Activated T-cell treated with anti-CD3 and anti-CD28 coated beads, Interleukin-2, amount 50 U/mL, for 72 hours (primary cell): Measurements from ENCODE around the gene SRP9. TPM values are rescaled to one million over a fixed set of nuclear protein-coding genes. Genes with fewer than 3 reads are reported as not detected.
"Not testable (repeated sequence)": the region's sequence is repeated elsewhere in the genome, so short reads cannot be mapped to it uniquely, and the experiment has no call there.

Experiments used
- ATAC-seq, 2 donors: fragments of 150-1000 bp; cut with Tn5 transposase; replicated peaks in 1 of 2; 2 replicates each; pipeline ENCODE4 v1.10.0; 2021; ENCODE audit warnings: moderate library complexity in 2 of 2, mild to moderate bottlenecking in 1 of 2
- DNase-seq, 2 donors: peaks; one replicate each; pipeline ENCODE4 v3.0.0; 2021 to 2022; ENCODE audit warnings: mixed read lengths in 1 of 2
- H3K27ac Mint-ChIP-seq: one replicate; pipeline ENCODE4 v1.8.0; 2022; ENCODE audit warnings: mild to moderate bottlenecking, moderate library complexity, mixed read lengths
- H3K27me3 Mint-ChIP-seq: one replicate; pipeline ENCODE4 v1.8.0; 2022; ENCODE audit warnings: low read depth, mixed read lengths
- H3K36me3 Mint-ChIP-seq, 2 donors: one replicate each; pipeline ENCODE4 v1.8.0; 2022; ENCODE audit warnings: mixed read lengths in 2 of 2, mild to moderate bottlenecking in 1 of 2; ENCODE audit not compliant: insufficient read depth in 2 of 2
- H3K4me1 Mint-ChIP-seq: one replicate; pipeline ENCODE4 v1.8.0; 2022; ENCODE audit warnings: low read depth, mixed read lengths
- H3K4me3 Mint-ChIP-seq, 2 donors: one replicate each; pipeline ENCODE4 v1.8.0; 2022; ENCODE audit warnings: mild to moderate bottlenecking in 2 of 2, mixed read lengths in 2 of 2, moderate library complexity in 2 of 2
- H3K9me3 Mint-ChIP-seq, 2 donors: one replicate each; pipeline ENCODE4 v1.8.0; 2022; ENCODE audit warnings: mixed read lengths in 2 of 2
- total RNA-seq, 2 donors: library from RNA; stranded (reverse); gene quantifications; one replicate each; pipeline ENCODE4 v1.2.3, GENCODE V29; 2022

Gene SRP9
- total RNA-seq, 2 donors from 2014 or later, result 217 to 239 TPM

DNA sequence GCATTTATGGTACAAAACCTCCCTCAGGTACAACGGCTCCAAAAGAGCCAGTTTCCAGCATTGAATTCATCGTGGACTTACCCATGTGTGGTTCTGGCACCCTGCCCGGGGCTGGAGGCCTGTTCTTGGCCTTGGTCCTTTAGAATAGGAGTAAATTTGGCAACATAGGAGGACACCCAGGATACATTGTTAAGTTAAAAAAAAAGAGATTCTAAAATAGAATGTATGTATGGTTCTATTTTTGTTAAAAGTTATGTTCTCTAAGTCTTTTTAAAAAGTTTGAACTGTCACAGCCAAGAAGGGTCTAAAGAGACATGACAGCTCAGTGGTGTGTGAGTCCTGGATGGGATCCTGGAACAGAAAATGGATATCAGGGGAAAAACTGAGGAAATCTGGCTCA is 58.2 kb downstream of the SRP9 start:
- no peak for ATAC-seq
- Mint-ChIP-seq H3K4me1 (peaks cover 3% of the 10 kb centered on the region), H3K4me3 (no peak overlapping the region), H3K27me3 (no peaks in the 10 kb centered on the region), H3K9me3 (no peaks in the 10 kb centered on the region), H3K27ac (no peak overlapping the region), H3K36me3 (peaks cover 0 to 2% of the 10 kb centered on the region in 2 donors)
- DNase-seq, result no peak

DNA sequence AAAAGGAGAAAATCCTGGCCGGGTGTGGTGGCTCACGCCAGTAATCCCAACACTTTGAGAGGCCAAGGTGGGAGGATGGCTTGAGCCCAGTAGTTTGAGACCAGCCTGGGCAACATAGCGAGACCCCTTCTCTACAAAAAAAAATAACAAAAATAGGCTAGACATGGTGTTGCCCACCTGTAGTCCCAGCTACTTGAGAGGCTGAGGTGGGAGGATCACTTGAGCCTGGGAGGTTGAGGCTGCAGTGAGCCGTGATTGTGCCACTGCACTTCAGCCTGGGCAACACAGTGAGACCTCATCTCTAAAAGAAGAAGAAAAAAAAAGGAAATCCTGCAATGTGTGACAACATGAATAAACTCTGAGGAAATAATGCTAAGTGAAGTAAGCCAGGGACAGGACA is 58.7 kb downstream of the SRP9 start:
- not testable (repeated sequence) for H3K9me3 Mint-ChIP-seq, H3K27me3 Mint-ChIP-seq, H3K4me1 Mint-ChIP-seq, ATAC-seq, H3K36me3 Mint-ChIP-seq, DNase-seq, H3K27ac Mint-ChIP-seq, H3K4me3 Mint-ChIP-seq

DNA sequence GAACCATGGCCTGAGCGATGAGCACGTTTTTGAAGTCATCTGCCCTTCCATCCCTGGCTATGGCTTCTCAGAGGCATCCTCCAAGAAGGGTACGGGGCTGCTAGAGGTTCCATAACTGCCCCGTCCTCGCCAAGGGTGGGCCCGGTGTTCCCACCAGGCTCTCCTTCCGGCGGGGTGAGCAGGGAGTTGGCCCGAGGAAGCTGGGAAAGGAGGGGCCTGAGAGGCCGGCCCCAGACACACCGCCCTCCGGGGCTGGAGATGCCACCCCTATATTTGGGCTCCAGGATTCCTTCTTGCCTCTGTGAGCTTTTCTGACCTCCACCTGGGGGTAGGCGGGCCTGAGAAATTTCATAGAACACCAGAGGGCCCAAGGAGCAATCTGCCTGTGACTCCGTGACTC is 61.2 kb downstream of the SRP9 start:
- DNase-seq (no peak), ATAC-seq (no peak)
- H3K9me3 Mint-ChIP-seq, result no peaks in the 10 kb centered on the region
- no peaks in the 10 kb centered on the region for H3K27me3 Mint-ChIP-seq
- no peak overlapping the region for H3K4me3 Mint-ChIP-seq
- H3K27ac Mint-ChIP-seq, result no peak overlapping the region
- peaks cover 8% of the 10 kb centered on the region for H3K4me1 Mint-ChIP-seq
- H3K36me3 Mint-ChIP-seq, result peaks cover 0 to 2% of the 10 kb centered on the region in 2 donors

Other genes with a start within 250 kb of the SRP9 start
- under 1 TPM; 0.12 to 0.43 TPM for gene ENAH, start 124.7 kb upstream of the SRP9 start, total RNA-seq
- gene EPHX1, start 32.3 kb downstream of the SRP9 start, total RNA-seq, result 1 to 10 TPM; 2.6 to 3.8 TPM
- gene TMEM63A, start 104.6 kb downstream of the SRP9 start, total RNA-seq, result 10 to 100 TPM; 44.9 to 49.7 TPM
- gene LEFTY1, start 111.3 kb downstream of the SRP9 start, total RNA-seq, result not detected
- gene PYCR2, start 146.4 kb downstream of the SRP9 start, total RNA-seq, result 100 to 1,000 TPM; 144 to 152 TPM
- not detected for gene LEFTY2, start 163.4 kb downstream of the SRP9 start, total RNA-seq
- 10 to 100 TPM; 21.5 to 24.0 TPM for gene SDE2, start 221.5 kb downstream of the SRP9 start, total RNA-seq